Renal pelvis (tissue), 4 donors: Measurements from ENCODE around the gene NDUFS5. TPM values are rescaled to one million over a fixed set of nuclear protein-coding genes. Genes with fewer than 3 reads are reported as not detected.
"Not testable (repeated sequence)": the region's sequence is repeated elsewhere in the genome, so short reads cannot be mapped to it uniquely, and the experiment has no call there.

Experiments
- DNase-seq: peaks from one replicate; pipeline ENCODE4 v3.0.0-alpha.2; 2013
- polyA plus RNA-seq, 3 donors: library from polyadenylated mRNA; unstranded; fragments of 120-200 nt; gene quantifications; one replicate each; pipeline ENCODE4 v1.2.1, GENCODE V29; 2013; ENCODE audit not compliant: insufficient read length in 3 of 3

The NDUFS5 gene
- polyA plus RNA-seq, 3 donors, result 210 to 297 (median 249) TPM

DNA sequence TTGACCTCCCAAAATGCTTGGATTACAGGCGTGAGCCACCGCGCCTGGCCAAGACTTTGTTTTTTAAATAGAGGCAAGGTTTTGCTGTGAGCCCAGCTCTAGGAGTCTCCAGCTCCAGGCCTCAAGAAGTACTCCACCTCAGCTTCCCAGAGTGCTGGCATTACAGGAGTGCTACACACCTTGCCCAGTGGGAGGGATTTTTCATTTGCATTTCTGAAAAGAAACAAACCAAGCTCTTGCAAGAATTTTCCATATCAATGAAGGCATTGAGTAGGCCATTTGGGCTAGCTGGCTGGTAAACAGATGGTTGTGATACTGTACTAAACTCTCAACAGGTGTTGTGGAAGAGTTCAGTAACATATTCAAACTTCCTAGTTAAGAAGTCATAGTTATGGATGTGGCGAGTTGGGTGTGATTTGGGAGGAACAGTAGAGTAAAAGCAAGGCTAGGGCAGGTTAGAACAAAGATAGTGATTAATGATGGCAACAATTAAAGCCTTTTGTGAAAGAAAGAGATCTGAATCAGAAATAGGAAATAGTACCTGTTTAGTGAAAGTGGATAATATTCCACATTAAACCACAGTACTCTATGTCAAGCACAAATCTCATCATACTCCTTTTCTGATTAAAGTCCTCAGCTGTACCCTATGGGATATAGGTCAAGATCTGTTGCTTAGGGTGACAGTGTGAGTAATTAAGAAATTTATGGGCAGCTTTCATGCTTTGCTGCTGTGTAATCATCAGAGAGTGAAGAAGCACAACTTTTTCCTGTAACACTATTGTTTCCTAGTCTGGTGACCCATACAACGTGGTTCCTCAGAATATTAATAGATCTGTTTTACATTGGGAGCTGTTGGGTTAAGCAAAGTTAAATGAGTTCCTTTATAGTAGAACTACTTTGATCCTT is 24.4 kb upstream of the NDUFS5 start:
- no peak for DNase-seq

GRCh38 chr1:39003281-39003680 is 22.9 kb upstream of the NDUFS5 start:
- DNase-seq, result no peak

GRCh38 chr1:39003794-39004193 is 22.4 kb upstream of the NDUFS5 start:
- DNase-seq, result no peak

DNA sequence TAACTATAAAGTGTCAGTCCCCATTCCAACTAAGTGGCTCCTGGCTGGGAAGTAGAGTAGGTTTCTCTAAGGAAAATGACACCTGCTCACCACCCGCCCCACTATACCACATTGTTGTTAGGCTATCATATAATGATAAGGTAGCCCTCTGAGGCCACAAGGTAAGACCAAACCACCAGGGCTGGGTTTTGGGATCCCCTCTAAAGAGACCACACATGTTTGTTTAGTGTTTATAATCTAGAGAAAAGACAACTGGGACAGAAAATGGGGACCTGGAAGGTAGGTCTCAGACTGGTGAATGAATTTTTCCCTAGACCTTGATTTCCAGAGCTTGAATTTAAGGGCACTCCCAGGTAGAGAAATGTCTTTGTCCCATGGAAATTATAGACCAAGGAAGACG is 19.9 kb upstream of the NDUFS5 start:
- no peak for DNase-seq

DNA sequence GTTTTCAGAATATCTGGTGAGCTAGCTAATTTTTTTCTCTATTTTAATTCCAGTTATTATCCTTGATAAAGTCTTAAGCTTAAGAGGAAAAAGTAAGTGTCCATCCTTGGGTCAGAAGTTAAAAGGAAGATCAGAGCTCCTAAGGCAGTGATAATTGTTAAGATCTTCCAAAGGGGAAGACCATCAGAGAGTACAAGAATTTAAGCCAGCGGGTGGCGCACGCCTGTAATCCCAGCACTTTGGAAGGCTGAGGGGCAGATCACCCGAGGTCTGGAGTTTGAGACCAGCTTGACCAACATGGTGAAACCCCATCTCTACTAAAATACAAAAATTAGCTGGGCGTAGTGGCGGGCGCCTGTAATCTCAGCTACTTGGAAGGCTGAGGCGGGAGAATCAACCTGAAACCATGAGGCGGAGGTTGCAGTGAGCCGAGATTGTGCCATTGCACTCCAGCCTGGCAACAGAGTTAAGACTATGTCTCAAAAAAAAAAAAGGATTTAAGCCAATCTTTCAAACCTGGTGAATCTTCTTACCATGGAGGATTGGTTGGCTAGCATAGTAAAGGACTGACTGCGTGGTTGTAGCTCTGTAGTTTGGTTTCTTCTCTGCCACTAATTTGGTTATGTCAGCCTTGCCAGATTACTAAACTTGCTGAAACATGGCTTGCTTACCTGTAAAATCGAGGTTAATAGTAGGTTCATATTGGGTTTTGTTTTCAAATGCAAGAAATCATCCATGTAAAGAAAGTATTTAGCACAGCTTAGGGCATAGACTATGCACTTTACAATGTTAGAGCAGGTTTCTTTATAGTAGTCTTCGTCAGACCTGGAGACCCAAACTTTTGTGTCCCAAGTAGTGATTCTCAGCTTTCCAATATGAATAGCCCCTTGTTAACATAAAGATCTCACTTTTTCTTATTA is 19.2 kb upstream of the NDUFS5 start:
- DNase-seq, result no peak

DNA sequence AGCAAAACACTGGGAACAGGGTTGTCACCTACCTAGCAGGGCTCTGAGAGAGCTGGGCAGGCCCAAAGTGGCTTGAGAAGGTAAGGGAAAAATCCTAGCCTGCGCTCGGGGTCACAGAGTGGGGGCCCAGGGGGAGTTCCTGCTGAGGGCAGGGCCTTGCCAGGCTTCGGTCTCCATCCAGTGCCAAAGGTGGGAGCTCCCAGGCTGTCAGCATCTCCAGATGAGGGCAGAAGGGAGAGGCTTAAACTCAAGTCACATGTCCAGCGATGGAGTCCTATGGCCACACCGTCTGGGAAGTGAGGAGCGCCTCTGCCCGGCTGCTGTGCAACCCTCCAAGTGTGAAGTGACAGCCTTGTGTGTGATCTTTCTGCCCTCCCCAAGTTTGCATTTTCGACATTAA is 11.2 kb upstream of the NDUFS5 start:
- DNase-seq, result not testable (repeated sequence)

- DNase-seq, result no peak
Observed at GRCh38 chr1:39016604-39017171, 9.5 kb upstream of the NDUFS5 start.

DNA sequence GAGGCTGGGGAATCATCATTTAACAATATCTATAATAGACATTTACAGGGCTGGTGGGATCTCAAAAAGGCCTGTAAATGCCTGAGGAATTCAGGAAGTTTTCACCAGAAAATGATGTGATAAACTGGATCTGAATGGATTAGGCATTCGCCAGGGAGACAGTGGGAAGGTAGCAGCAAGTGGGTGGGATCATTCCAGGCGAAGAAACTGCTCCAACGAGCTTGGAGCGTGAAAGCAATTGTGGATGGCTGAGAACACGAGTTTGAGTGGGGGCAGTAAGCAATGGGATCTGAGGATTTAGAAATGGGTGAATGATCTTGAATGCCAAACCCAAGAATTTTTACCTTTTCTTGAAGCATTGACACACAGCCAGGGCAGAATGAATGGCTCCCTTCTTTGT is 8.9 kb upstream of the NDUFS5 start:
- no peak for DNase-seq

DNA sequence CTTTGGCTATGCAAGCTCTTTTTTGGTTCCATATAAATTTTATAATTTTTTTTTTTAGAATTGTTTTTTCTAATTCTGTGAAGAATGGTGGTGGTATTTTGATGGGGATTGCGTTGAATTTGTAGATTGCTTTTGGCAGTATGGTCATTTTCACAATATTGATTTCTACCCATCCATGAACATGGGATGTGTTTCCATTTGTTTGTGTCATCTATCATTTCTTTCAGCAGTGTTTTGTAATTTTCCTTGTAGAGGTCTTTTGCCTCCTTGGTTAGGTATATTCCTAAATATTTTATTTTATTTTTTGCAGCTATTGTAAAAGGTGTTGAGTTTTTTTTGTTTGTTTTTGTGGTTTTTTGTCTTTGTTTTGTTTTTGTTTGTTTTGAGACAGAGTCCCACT is 5.7 kb upstream of the NDUFS5 start:
- DNase-seq, result not testable (repeated sequence)

DNA sequence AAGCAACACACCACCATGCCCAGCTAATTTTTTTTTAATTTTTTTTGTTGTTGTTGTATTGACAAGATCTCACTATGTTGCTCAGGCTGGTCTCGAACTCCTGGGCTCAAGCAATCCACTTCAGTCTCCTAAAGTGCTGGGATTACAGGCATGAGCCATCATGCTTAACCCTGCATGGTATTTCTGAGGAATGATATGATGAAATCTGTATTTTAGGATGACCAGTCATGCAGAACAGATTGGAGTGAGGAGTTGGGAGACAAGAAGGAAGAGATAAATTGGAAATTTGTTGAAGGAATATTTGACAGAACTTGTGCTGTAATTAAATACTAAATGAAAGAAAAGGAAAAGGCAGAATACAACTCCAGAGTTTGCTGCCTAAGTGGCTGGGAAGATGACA is 4.7 kb upstream of the NDUFS5 start:
- DNase-seq, result no peak

DNA sequence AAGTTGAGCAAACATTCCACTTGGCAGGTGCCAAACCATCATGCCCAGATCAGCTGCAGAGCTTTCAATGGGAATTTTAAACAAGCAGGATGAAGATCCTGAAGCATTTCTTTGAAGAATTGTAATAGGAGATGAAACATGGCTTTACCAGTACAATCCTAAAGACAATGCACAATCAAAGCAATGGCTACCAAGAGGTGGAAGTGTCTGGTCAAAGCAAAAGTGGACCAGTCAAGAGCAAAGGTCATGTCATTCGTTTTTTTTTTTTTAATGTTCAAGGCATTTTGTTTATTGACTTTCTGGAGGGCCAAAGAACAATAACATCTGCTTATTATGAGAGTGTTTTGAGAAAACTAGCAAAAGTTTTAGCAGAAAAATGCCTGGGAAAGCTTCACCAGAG is 3.0 kb upstream of the NDUFS5 start:
- no peak for DNase-seq

DNA sequence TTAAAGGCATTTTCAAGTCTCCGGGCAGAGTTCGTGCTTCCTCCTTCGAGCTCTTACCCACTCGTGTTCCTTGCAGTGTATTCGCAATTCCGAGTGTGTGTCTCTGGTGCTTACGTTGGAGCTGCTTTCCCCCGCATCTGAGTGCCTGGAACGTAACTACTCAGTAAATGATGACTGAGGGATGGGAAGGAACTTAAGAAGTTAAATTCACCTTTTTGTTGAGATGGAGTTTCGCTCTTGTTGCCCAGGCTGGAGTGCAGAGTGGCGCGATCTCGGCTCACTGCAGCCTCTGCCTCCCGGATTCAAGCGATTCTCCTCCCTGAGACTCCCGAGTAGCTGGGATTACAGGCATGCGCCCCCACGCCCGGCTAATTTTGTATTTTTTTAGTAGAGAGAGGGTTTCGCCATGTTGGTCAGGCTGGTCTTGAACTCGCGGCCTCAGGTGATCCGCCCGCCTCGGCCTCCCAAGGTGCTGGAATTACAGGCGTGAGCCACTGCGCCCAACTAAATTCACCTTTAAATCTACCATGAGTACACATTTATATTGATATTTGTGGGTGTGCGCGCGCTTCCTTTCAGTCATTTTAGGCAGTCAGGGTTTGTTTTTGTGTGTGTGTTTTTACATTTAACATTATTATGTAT is 837 bp downstream of the NDUFS5 start:
- DNase-seq, result no peak

- no peak for DNase-seq
Observed at GRCh38 chr1:39034114-39034654, 8.0 kb downstream of the NDUFS5 start.

DNA sequence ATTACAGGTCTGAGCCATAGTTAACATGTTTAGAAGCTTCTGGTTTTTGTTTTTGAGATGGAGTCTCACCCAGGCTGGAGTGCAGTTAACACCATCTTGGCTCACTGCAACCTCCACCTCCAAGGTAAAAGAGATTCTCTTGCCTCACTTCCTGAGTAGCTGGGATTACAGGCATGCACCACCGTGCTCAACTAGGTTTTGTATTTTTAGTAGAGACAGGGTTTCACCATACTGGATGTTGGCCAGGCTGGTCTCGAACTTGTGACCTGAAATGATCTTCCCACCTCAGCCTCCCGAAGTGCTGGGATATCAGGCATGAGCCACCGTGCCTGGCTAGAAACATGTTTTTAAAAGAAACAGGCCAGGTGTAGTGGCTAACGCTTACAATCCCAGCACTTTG is 10.5 kb downstream of the NDUFS5 start:
- no peak for DNase-seq

- no peak for DNase-seq
Observed at GRCh38 chr1:39043513-39043912, 17.4 kb downstream of the NDUFS5 start.

GRCh38 chr1:39044762-39045161 is 18.6 kb downstream of the NDUFS5 start:
- DNase-seq, result no peak

- no peak for DNase-seq
Observed at GRCh38 chr1:39045231-39045630, 19.1 kb downstream of the NDUFS5 start.

DNA sequence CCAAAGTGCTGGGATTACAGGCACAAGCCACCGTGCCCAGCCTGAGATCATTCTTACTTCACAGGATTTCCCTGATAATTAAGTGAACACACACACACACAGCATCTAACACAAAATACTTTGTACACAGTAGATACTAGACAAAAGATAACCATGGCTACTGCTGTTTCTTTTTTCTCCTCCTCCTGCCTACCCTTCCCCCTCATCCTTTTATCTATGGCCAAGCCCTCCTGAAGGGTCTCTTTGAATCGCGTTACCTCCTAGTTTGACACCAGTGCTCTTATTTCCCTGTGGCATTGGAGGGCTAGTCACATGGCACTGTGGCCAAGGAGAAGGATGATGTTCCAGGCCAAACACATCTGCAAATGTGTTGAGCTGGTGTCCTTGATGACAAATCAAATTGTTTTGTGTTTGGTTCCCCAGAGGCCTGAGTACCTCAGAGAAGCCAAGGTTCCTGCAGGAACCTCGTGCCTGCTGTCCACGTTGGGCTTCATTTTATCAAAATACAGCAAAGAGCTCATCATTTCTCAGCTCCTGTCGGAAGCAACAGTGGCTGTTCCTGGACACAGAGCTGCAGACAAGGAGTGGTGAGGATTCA is 20.6 kb downstream of the NDUFS5 start:
- no peak for DNase-seq

DNA sequence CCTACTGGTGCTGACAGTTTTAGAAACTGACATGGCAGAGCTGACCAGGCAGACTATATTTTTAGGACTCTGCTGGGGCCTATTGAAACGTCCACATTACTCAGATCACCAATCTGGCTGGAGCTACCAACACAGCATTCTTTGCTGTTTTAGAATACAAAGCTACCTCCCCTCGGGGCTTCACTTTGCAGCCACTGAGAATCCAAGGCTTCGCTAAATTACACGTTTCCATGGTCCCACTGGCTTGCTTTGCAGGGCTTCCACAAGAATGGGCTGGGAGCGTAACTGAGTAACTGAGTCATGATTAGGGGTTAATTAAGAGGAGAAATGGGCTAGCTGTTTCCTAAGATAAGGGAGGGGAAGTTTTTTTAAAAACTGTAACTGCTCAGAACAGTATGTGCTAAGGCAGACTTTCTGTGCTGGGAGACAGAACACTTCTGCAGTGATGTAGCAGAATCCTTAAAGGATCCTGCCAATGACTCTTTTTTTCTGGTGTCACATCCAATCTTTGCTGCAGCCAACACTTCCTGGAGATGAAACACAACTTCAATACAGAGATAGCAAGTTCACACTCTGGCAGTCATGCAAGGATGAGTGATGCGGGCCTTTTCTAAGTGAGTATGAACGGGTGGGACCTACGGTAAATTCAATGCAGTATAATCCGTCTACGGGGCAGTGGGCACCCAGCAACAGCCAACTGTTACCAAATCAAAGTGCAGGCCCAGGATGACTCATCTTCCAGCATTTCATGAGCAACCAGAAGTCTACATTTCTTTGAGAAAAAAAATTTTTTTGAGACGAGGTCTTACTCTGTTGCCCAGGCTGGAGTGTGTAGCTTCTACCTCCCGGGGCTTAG is 21.5 kb downstream of the NDUFS5 start:
- no peak for DNase-seq

DNA sequence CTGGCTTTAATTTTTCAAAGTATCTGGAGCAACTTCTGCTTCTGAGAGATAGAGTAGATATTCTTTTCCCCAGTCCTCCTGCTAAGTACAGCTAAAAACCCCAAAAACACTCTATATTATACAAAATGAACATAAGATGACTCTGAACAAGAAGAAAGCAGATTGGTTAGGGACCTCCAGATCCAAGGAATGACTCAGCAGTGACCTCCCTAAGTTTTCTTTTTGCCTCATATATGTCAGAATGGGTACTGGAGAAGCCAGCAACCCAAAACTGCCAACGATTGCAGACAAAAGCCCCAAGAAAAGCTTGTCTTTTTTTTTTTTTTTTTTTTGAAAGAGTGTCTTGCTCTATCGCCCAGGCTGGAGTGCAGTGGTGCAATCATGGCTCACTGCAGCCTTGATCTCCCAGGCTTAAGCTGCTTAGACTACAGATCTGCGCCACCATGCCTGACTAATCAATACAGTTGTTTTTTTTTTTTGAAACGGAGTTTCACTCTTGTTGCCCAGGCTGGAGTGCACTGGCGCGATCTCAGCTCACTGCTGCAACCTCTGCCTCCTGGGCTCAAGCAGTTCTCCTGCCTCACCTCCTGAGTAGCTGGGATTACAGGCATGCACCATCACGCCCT is 22.7 kb downstream of the NDUFS5 start:
- DNase-seq, result no peak
